ENCODE results near the gene UBE2D3.
"Not testable (repeated sequence)": the region's sequence is repeated elsewhere in the genome, so short reads cannot be mapped to it uniquely, and the experiment has no call there.

UBE2D3 gene

GRCh38 chr4:102828497-102828808 is 1.1 kb upstream of the UBE2D3 start:
- no peak for DNase-seq

GRCh38 chr4:102827674-102828496 is 534 bp upstream of the UBE2D3 start:
- peak; percentile 97 for DNase-seq

GRCh38 chr4:102826105-102826889 is 1.1 kb downstream of the UBE2D3 start:
- DNase-seq: no peak

- DNase-seq: no peak
Measured at GRCh38 chr4:102825261-102826091, 1.9 kb downstream of the UBE2D3 start.

GRCh38 chr4:102824398-102824797 is 3.0 kb downstream of the UBE2D3 start:
- DNase-seq: no peak

GRCh38 chr4:102823897-102824296 is 3.5 kb downstream of the UBE2D3 start:
- no peak for DNase-seq

GRCh38 chr4:102823464-102823863 is 3.9 kb downstream of the UBE2D3 start:
- DNase-seq: no peak

GRCh38 chr4:102819588-102820365 is 7.6 kb downstream of the UBE2D3 start:
- no peak for DNase-seq

GRCh38 chr4:102819100-102819499 is 8.3 kb downstream of the UBE2D3 start:
- DNase-seq: not testable (repeated sequence)

- no peak for DNase-seq
Measured at GRCh38 chr4:102817613-102818268, 9.6 kb downstream of the UBE2D3 start.

GRCh38 chr4:102817021-102817605 is 10.2 kb downstream of the UBE2D3 start:
- DNase-seq: no peak

GRCh38 chr4:102815981-102816380 is 11.4 kb downstream of the UBE2D3 start:
- DNase-seq: no peak

- DNase-seq: no peak
Measured at GRCh38 chr4:102809691-102810090, 17.7 kb downstream of the UBE2D3 start.

- DNase-seq: no peak
Measured at GRCh38 chr4:102809190-102809589, 18.2 kb downstream of the UBE2D3 start.

- DNase-seq: no peak
Measured at GRCh38 chr4:102808009-102808408, 19.3 kb downstream of the UBE2D3 start.

GRCh38 chr4:102807345-102807744 is 20.0 kb downstream of the UBE2D3 start:
- no peak for DNase-seq

- no peak for DNase-seq
Measured at GRCh38 chr4:102799816-102800215, 27.5 kb downstream of the UBE2D3 start.

- no peak for DNase-seq
Measured at GRCh38 chr4:102794999-102795398, 32.4 kb downstream of the UBE2D3 start.

- DNase-seq: no peak
Measured at GRCh38 chr4:102792361-102792936, 34.9 kb downstream of the UBE2D3 start.

GRCh38 chr4:102791318-102791835 is 36.0 kb downstream of the UBE2D3 start:
- DNase-seq: no peak

GRCh38 chr4:102789317-102789717 is 38.0 kb downstream of the UBE2D3 start:
- DNase-seq: no peak

All from activated effector memory CD4-positive, alpha-beta T cell treated with Interleukin-2 at 50 U/mL for 16 hours (primary cell).